Activated T-cell treated with anti-CD3 and anti-CD28 coated beads, Interleukin-2, amount 50 U/mL, for 48 hours (primary cell): ENCODE measurements around the gene NUAK2.
A peak's percentile ranks its signal among the peaks of the same experiment; 100 is the strongest.
"Not testable (repeated sequence)": the region's sequence is repeated elsewhere in the genome, so short reads cannot be mapped to it uniquely, and the experiment has no call there.

Source experiments
- DNase-seq, 2 experiments: peaks; one replicate each; pipeline ENCODE4 v3.0.0-alpha.2; 2020

NUAK2 gene

DNA sequence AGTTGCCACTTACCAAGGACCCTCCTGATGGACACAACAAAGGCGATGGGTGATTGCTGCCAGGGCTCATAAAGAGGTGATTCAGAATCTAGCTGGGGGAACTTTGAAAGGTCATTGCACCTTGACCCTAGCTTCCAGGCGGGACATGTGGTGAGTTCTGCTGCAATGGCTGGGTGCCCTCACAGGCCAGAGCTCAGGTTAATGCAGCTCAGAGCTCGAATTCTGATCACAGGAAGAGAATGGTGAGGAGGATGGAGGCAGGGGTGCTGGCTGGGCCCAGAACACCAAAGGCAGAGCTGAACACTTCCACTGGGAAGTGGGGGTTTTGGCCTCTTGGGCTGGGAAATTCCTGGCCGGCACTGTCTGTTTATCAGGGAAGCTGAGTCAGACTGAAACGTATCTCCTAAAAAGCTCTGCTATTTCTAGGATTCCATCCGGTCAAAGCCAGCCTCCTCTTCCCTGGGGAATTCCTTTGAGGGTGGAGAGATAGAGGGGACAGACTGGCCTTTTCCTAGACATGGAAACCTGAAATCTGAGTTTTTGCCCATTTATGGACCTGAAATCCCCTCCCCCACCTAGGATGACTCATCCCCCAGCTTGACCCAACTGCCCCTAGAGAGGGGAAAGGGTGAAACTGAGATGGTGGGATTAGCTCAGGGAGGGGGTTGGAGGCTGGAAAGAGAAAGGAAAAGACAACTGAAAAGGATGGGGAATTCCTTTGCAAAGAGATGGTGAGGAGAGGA, 27.2 kb downstream of the NUAK2 start:
- DNase-seq, result no peak

GRCh38 chr1:205293350-205294074, 28.0 kb downstream of the NUAK2 start:
- no peak for DNase-seq

DNA sequence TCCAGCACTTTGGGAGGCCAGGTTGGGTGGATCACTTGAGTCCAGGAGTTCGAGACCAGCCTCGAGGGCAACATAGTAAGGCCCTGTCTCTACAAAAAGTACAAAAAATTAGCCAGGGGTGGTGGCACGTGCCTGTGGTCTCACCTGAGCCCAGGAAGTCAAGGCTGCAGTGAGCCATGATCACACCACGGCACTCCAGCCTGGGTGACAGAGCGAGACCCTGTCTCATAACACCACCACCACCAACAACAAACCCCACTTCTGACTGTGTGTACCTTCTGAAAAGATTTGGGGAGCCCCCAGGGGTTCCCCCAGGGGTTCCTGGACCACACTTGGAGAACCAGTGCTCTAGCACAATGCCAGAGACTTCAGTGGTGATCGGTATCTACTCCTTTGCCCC, 29.9 kb downstream of the NUAK2 start:
- no peak for DNase-seq

DNA sequence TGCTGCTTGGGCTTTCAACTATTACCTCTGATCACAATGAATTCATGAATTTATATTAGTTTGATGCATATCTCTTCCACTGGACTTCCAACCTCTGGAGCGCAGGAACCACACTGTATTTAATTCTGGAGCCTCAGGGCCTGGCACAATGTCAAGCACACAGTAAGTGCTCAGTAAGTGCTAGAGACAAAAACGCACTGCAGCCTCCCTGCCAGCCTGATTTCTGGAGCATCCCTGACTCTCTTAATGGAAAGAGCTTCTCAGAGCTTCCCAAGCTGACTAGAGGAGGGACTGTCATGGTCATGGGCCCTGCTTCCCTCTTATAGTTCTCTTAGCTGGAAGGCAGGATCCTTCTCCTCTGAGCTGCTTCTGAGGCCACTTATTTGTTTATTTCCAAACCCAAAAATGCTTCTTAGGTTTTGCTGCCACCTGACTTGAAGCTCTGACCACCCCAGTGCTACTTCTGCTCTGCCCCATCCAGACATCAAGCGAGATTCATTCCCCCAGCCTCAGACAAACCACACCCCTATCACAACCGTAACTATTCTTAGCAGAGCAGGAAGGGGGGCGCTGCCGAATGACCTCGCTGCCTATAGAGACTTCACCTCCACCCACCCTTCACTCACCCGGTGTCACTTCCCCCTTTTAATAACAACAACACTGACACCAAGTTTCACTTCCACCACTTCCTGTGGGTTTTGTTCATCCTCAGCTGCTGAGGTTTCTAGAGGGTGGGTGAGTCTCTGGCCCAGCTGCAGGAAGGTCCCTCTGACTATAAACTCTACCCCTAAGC, 33.6 kb downstream of the NUAK2 start:
- peak; percentile 78 to 81 for DNase-seq

- DNase-seq, result no peak
These were observed 34.5 kb downstream of the NUAK2 start for GRCh38 chr1:205287076-205287475.

DNA sequence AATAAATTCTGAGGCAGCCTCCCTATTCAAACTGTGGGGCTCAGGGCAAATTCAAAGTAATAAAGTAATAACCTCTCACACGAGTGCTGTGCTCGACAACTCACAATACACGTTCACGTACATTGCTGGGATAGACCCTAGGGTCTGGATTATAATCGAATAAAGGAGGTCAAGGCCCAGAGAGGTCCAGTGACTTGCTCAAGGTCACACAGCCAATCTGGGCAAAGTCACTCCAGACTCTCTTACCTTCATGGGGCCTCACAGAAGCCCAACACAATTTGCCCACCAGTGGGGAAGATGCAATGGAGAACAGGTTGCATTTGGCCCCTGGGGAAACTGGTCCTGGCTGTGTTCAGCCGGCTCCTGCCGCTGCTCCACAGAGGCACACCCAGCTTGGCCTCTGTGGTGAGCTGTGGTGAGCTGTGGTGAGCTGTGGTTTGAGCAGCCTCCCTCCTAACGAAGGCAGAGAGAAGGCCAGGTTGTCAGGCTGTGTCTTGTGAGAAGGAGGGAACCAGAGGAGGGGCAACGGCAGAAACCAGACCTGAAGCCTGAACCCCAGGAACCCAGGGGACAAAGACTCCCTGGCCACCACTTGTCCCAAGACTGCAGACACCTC, 35.1 kb downstream of the NUAK2 start:
- DNase-seq, result peak; percentile 87 to 88

GRCh38 chr1:205285381-205286101, 36.0 kb downstream of the NUAK2 start:
- DNase-seq, result peak; percentile 60 to 63

DNA sequence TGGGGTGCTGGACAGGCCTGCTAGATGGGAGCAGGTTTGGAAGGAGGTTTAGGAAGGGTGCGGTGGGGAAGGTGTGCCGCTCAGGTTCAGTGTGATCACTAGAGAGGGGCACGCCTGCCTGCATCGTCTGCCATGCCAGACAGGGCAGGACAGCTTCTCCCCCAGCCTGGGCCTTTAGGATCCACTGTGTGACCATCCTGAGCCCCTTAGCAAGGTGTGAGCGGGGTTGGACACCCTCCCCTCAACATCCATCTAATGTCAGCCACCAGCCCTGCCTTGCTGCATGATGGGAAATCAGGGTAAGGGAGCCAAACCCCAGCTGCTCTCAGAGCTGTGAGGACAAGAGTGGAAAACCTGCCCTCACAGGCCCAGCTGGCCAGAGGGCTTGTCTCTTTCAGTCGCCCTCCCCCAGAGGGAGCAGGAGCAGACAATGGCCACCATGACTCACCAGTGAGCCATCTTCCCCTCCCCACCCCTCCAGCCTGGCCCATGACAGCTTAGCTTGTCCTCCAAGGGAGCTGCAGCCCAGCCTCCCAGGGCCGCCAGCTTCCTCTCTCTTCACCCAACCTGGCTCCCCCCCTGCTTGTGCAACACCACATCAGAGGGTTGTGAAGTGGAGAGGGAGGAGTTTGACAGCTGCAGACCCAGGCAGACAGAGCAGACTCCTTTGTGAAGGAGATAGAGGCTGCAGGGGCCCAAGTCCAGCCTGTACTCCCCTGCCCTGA, 37.0 kb downstream of the NUAK2 start:
- peak; percentile 83 to 87 for DNase-seq

GRCh38 chr1:205283270-205284147, 38.0 kb downstream of the NUAK2 start:
- DNase-seq, result no peak

DNA sequence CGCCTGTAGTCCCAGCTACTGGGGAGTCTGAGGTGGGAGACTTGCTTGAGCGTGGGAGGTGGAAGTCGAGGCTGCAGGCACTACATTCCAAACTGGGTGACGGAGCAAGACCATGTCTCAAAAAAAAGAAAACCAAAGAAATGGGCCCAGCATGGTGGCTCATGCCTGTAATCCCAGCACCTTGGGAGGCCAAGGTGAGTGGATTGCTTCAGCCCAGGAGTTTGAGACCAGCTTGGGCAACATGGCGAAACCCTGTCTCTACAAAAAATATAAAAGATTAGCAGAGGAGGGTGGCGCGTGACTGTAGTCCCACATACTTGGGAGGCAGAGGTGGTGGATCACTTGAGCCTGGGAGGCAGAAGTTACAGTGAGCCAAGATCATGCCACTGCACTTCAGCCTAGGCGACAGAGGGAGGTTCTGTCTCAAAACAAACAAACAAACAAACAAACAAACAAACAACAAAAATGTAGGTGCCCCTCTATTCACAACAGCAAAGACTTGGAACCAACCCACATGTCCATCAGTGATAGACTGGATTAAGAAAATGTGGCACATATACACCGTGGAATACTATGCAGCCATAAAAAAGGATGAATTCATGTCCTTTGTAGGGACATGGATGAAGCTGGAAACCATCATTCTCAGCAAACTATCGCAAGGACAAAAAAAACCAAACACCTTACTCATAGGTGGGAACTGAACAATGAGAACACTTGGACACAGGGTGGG, 40.7 kb downstream of the NUAK2 start:
- DNase-seq, result not testable (repeated sequence)

GRCh38 chr1:205279986-205280385, 41.6 kb downstream of the NUAK2 start:
- no peak for DNase-seq

GRCh38 chr1:205276689-205277065, 44.9 kb downstream of the NUAK2 start:
- no peak for DNase-seq

DNA sequence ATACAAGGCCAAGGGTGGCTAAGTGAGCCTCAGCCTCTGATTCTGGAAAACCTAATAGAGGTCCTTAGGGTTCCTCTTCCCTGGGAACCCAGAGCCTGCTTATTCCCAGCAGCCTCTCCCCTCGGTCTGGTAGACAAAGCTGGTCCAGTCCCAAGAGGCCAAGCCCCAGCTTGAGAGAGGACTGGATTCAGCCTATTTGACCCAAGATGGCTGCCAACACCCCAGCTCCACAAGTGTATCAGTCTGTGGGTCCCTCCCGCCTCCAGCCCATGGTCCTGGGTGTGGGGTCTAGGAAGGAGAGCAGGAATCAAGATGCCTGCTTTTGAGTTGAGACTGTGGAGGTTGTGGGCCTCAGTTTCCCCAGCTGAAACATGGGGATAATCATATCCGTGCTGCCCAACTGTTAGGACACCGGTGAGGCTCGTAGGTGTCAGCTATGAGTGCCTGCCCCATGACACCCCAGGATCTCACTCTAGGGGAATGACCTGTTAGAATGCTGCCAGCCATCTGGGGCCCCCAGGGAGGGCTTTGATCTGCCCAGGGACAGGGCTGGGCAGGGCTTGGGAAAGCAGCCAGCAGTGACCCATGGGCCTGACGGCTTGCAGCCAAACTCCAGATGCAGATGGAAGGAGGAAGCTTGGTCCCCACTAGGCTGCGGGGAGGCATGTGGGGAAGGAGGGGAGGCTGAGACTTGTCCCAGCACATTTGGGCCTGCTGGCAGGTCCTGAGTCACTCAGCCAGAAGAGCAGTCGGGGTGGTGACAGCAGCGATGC, 45.4 kb downstream of the NUAK2 start:
- DNase-seq, result no peak

GRCh38 chr1:205275133-205275532, 46.4 kb downstream of the NUAK2 start:
- no peak for DNase-seq

- no peak for DNase-seq
These were observed 47.4 kb downstream of the NUAK2 start for GRCh38 chr1:205274041-205274691.

GRCh38 chr1:205273551-205273982, 48.0 kb downstream of the NUAK2 start:
- DNase-seq, result peak; percentile 87 to 90

- no peak for DNase-seq
These were observed 49.0 kb downstream of the NUAK2 start for GRCh38 chr1:205272536-205272935.

- no peak for DNase-seq
These were observed 49.8 kb downstream of the NUAK2 start for GRCh38 chr1:205271745-205272144.

GRCh38 chr1:205271277-205271676, 50.3 kb downstream of the NUAK2 start:
- no peak for DNase-seq
